ENCODE results near the gene CMKLR1.

CMKLR1 gene

DNA sequence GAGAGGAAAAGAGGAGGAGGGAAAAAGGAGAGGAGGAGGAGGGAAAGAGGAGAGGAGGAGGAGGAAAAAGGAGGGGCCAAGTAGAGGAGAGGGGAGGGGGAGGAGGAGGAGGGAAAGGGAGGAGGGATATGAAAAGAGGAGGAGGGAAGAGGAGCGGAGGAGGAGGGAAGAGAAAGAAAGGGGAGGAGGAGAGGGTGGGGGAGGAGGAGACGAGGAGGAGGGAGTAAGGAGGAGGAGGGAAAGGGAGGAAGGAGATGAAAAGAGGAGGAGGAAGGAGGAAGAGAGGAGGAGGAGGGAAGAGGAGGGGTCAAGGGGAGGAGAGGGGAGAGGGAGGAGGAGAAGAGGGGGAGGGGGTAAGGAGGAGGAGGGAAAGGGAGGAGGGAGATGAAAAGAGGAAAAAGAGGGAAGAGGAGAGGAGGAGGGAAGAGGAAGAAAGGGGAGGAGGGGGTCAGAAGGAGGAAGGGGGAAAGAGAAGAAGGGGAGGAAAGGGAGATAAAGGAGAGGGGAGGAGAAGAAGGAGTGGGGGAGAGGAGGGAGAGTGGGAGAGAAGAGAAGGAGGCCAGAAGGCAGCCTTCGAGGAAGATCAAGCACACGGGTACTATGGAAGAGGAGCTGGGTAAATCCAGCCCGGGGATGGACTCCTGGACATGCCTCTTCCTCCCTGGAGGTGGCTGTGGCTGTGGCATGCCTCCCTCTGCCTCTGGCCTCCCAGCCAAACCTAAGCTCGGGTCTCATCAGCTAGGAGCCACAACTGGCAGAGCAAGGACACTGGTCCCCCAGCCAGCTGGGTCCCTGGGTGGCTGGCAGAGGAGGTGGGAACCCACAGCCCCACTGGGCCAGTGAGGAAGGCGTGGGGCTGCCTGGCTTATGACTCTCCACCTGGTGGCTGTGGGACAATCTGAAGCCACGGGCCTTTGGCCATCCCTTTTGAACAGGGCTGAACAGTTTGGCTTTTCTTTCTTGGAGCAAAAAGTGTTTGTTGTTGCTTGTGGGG is 3.0 kb upstream of the CMKLR1 start:
- in situ Hi-C loops (cut with HindIII; ENCODE audit: low pct_ligation_motif_present, low pct_unique_long_range_greater_than_20kb, low sequenced_read_pairs) = no loop called here

GRCh38 chr12:108341356-108341755 is 2.2 kb upstream of the CMKLR1 start:
- DNase-seq = no peak
- in situ Hi-C loops (cut with HindIII; ENCODE audit: low pct_ligation_motif_present, low pct_unique_long_range_greater_than_20kb, low sequenced_read_pairs) = no loop called here

More for the DNA sequence above, 3.0 kb upstream of the CMKLR1 start:
- DNase-seq = no peak

- in situ Hi-C loops (cut with HindIII; ENCODE audit: low pct_ligation_motif_present, low pct_unique_long_range_greater_than_20kb, low sequenced_read_pairs) = no loop called here
- DNase-seq = no peak
Measured at GRCh38 chr12:108340037-108340436, 926 bp upstream of the CMKLR1 start.

DNA sequence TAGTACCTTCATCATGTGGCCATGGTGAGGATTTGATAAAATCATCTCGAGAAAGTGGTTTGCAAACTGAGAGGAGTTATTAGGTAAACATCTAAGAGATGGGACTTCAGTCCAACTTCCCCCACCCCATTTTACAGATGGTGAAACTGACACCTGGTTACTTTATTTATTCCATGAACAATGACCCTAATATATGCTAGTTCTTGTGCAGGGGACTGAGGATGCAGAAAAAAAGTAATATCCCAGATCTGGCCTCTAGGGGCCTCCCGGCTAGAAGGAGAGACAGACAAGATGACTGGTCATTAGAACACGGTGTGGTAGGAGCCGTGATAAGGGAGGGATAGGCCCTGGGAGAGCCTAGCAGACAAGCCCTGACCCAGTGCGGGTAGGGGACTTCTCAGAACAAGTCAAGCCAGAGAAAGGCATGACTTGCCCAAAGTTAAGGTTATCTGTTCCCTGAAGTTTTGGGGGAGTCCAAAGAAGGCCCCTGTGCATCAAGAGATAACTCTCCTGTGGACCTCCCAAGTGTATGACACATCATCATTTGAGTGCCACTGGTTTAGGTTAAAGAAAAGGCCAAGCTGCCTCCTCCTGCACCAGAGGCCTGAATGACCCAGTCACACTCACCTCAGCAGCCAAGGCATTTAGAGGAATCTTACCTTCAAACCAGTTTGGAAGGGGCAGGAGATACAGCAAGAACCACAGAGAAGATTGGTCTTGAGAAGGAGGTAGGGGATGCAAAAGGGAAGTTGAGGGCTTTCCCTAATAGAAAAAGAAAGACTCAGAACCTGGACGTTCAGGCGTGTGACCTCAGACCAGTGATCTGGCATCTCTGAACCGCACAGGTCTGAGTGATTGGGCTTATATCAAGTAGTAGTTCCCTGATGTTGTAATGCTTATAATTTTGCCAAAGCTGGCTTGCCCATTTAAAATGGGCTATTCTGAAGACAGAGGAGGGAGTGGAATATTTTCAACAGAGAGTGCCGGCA is 1.6 kb downstream of the CMKLR1 start:
- in situ Hi-C loops (cut with HindIII; ENCODE audit: low pct_ligation_motif_present, low pct_unique_long_range_greater_than_20kb, low sequenced_read_pairs) = no loop called here
- peak; percentile 55 for DNase-seq

GRCh38 chr12:108335349-108336119 is 3.6 kb downstream of the CMKLR1 start:
- in situ Hi-C loops (cut with HindIII; ENCODE audit: low pct_ligation_motif_present, low pct_unique_long_range_greater_than_20kb, low sequenced_read_pairs) = no loop called here
- DNase-seq = no peak

DNA sequence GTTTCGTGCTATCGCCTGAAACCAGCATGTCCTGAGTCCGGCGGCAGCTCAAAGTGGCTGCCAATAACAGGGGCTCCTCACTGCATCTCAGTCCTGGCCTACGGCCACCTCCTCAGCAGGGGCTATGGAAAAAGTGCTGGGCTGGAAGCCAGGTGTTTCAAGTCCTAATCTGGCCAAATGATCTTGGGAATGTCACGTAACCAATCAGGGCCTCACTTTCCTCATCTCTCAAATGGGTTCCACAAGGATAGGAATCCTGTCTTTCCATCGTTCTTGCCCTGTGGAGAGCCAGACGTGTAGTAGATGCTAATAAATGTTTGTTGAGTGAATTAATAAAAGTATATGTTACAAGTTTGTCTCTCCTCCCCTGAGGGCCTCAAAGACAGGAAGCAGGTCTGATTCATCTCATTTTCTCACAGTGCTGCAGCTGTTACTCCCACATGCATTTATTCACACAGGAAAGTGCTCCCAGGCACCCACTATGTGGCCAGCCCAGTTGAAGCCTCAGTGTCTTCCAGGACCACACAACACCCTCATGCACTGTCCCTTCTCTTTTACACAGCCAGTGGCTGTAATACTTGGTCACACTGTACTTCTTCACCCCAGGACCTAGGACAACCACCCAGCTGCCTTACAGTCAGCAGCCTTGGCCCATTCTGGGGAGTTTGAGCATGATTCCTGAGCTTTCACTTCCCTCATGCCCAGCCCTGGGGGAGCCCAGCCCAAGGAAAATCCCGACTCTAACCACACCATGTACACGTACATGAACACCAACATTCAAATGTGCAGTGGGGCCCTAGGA is 5.0 kb downstream of the CMKLR1 start:
- in situ Hi-C loops (cut with HindIII; ENCODE audit: low pct_ligation_motif_present, low pct_unique_long_range_greater_than_20kb, low sequenced_read_pairs) = no loop called here
- DNase-seq = no peak

GRCh38 chr12:108332791-108333382 is 6.2 kb downstream of the CMKLR1 start:
- DNase-seq = no peak
- in situ Hi-C loops (cut with HindIII; ENCODE audit: low pct_ligation_motif_present, low pct_unique_long_range_greater_than_20kb, low sequenced_read_pairs) = no loop called here

DNA sequence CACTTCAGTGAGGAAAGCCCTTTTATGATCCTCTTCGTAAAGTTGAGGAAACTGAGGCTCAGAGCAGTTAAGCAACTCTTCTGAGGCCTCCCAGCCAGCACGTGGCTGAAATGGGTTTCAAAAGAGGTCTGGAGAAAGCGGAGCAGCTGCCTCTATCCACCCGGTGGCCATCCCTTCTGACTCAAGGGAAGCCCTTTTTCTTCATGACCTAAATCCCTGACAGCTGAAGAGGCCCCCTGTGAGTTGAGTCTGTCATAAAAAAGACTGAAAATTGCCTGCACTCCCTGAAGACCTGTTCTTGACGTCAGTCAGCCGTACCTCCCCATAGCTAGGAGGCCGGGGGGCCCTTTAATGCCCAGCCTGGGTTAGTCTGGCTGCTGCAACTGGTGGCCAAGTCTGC is 10.7 kb downstream of the CMKLR1 start:
- no peak for DNase-seq
- in situ Hi-C loops (cut with HindIII; ENCODE audit: low pct_ligation_motif_present, low pct_unique_long_range_greater_than_20kb, low sequenced_read_pairs) = no loop called here

GRCh38 chr12:108327621-108328344 is 11.3 kb downstream of the CMKLR1 start:
- DNase-seq = no peak
- in situ Hi-C loops (cut with HindIII; ENCODE audit: low pct_ligation_motif_present, low pct_unique_long_range_greater_than_20kb, low sequenced_read_pairs) = no loop called here

DNA sequence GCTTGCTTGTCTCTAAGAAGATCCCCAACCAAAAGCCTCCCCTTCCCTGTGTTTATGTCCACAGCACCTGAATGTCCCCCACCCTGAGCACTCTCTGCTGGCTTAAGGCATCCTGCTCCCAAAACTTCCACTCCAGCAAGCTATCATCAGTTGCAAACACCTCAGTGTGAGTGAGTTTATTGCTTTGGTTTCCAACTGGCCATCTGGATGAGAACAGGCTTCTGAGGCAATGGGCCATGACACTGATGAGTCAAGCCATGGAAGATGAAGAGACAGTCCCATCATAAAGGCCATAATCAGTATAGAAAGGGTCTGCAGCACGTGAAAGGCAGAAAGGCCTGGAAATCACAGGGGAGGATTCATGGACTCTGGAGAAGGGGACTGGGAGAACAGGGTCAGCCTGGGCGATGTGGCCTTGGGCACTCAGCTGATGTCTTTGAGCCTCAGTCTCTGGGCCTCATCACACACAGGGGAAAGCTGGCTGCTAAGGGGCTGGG is 12.8 kb downstream of the CMKLR1 start:
- DNase-seq = no peak
- in situ Hi-C loops (cut with HindIII; ENCODE audit: low pct_ligation_motif_present, low pct_unique_long_range_greater_than_20kb, low sequenced_read_pairs) = no loop called here

DNA sequence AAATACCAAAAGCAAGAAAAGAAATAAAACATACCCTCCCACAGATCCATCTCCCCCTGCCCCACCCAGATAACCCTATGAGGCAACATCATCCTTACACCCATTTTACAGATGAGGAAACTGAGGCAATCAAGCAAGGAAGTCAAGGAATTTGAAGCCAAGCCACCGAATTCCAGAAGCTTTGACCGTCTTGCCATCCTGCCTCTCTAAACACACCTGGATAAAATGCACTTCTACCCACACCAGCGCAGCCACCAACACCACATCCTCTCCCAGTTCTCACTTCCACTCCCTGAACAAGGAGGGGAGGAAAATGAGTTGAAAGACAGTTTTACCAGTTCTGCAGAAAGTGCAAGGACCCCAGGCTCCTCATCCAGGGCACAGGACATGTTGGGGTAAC is 13.6 kb downstream of the CMKLR1 start:
- in situ Hi-C loops (cut with HindIII; ENCODE audit: low pct_ligation_motif_present, low pct_unique_long_range_greater_than_20kb, low sequenced_read_pairs) = no loop called here
- DNase-seq = no peak

- DNase-seq = no peak
- in situ Hi-C loops (cut with HindIII; ENCODE audit: low pct_ligation_motif_present, low pct_unique_long_range_greater_than_20kb, low sequenced_read_pairs) = no loop called here
Measured at GRCh38 chr12:108325018-108325358, 14.1 kb downstream of the CMKLR1 start.

DNA sequence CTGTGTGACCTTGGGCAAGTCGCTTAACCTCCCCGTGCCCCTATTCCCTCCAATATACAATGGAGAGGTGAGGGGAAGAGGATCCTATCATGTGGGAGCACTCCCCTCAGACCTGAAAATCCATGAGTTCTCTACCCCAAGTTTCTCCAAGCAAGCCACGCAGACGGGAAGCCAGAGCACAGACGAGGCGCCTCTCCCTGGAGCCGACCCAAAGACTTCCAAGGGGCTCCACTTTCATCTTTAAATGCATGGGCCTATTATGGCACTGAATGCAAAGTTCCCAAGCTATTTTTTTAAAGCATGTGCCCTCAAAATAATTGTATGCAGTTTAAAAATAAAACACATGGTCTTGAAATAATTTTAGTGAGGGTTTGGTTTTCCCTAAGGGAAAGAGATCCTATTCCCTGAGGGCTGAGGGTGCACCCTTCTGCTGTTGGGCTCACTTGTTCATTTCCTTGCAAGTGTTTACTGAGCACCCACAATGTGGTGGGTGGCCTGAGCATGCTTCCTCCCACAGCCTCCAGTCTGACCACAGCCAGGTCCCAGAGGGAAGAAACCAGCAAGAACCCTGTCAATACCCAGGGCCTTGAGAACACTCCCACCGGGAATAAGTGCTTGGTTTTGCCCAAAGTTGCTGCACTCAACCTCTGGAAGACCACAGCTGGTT is 14.6 kb downstream of the CMKLR1 start:
- no peak for DNase-seq
- in situ Hi-C loops (cut with HindIII; ENCODE audit: low pct_ligation_motif_present, low pct_unique_long_range_greater_than_20kb, low sequenced_read_pairs) = no loop called here

DNA sequence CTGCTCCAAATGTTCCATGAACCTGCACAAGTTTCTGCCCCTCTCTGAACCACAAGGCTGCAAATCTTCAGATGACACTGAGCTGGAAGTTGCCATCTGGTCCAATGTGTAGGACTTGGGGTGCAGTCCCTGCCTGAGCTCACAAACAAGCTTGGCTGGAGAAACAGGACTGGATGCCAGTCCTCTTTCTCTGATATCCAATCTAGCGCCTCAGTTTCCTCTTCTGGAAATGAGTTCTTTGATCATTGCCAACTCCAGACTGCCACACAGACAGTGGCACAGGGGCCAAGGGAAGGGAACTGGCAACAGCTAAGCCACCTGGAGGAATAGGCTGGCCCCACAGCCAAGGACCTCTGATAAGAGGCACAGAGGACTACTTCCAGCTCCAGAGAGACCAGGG is 15.5 kb downstream of the CMKLR1 start:
- in situ Hi-C loops (cut with HindIII; ENCODE audit: low pct_ligation_motif_present, low pct_unique_long_range_greater_than_20kb, low sequenced_read_pairs) = no loop called here
- DNase-seq = no peak

- in situ Hi-C loops (cut with HindIII; ENCODE audit: low pct_ligation_motif_present, low pct_unique_long_range_greater_than_20kb, low sequenced_read_pairs) = no loop called here
- no peak for DNase-seq
Measured at GRCh38 chr12:108322998-108323397, 16.1 kb downstream of the CMKLR1 start.

DNA sequence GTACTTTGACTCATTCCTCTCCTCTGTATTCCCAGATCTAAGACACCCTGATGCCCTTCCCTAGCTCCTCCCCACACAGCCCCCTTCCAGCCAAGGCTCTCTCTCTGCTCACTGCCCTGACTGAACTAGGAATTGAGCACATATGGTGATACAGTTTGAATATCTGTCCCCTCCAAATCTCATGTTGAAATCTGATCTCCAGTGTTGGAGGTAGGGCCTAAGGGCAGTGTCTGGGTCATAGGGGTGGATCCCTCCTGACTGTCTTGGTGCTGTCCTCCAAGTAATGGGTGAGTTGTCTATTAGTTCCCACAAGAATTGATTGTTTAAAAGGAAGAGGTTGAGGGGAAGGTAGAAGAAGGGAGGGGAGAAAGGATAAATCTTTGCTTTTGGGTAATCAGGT is 17.4 kb downstream of the CMKLR1 start:
- no peak for DNase-seq
- in situ Hi-C loops (cut with HindIII; ENCODE audit: low pct_ligation_motif_present, low pct_unique_long_range_greater_than_20kb, low sequenced_read_pairs) = no loop called here
